ENCODE data around the gene KCTD21. TPM values are rescaled to one million over a fixed set of nuclear protein-coding genes. Genes with fewer than 3 reads are reported as not detected.

The KCTD21 gene
- total and polyA plus RNA-seq, 2 donors (not counting 1 experiment from before 2014, with no cell fraction given), result 4.3 to 8.0 TPM

GRCh38 chr11:78231962-78232501 is 43.6 kb upstream of the KCTD21 start:
- Mint-ChIP-seq H3K4me3 (no peak overlapping the region), H3K9me3 (ENCODE audit: insufficient read depth) (no peaks in the 10 kb centered on the region), H3K27ac (no peak overlapping the region), H3K27me3 (no peaks in the 10 kb centered on the region), H3K4me1 (peaks cover 24% of the 10 kb centered on the region)
- H3K4me2 ChIP-seq (replicated peaks; ENCODE audit: low read depth, low read length, poor library complexity, severe bottlenecking), result no peak overlapping the region
- ChIA-PET CTCF (interaction anchor here (1.5 to 3.2 kb wide), 2 partner anchors 8 to 332 kb away, joined by 3 to 11 read pairs; no protein-coding TSS in a partner anchor), POLR2A (no interaction called here)
- peaks cover 0 to 1% (median 0%) of the 10 kb centered on the region in 3 donors for H3K9me3 ChIP-seq (ENCODE audit: control extremely low read depth in 1 of 3, control insufficient read depth in 2 of 3, insufficient read depth in 1 of 3, low read length in 2 of 3)
- H3K79me2 ChIP-seq (ENCODE audit: control insufficient read depth, insufficient read depth, low read length), result no peaks in the 10 kb centered on the region
- H3K36me3 ChIP-seq (replicated peaks in 1 of 2; ENCODE audit: control extremely low read depth in 1 of 2, control insufficient read depth in 1 of 2, extremely low read depth in 1 of 2, insufficient read depth in 2 of 2, low read length in 1 of 2), result no peaks in the 10 kb centered on the region
- TF ChIP-seq EZH2 (IDR thresholded peaks at IDR 0.05; ENCODE audit: borderline replicate concordance, insufficient read depth, low read depth, low read length, poor library complexity, severe bottlenecking) (no peak), CTCF (IDR thresholded peaks at IDR 0.05) (no peak)
- ATAC-seq (ENCODE audit: low read depth) (no peak), DNase-seq (no peak)
- no peak overlapping the region for H3K27ac ChIP-seq (ENCODE audit: low read length in 2 of 2)
- H3K4me1 ChIP-seq (ENCODE audit: control insufficient read depth in 2 of 2, insufficient read depth in 2 of 2, low read length in 2 of 2), result peaks cover 18 to 19% of the 10 kb centered on the region in 2 donors
- H3K4me3 ChIP-seq (ENCODE audit: control extremely low read depth in 1 of 5, extremely low read depth in 1 of 5, insufficient read depth in 1 of 5, low read depth in 2 of 5, low read length in 4 of 5), result no peak overlapping the region
- no peaks in the 10 kb centered on the region for H4K20me1 ChIP-seq (ENCODE audit: control insufficient read depth, insufficient read depth, low read length, poor library complexity, severe bottlenecking)
- intact Hi-C loops (cut with micrococcal nuclease), result no loop called here
- H2AFZ ChIP-seq (ENCODE audit: insufficient read depth, low read depth, low read length, poor library complexity, severe bottlenecking), result no peak overlapping the region
- no peaks in the 10 kb centered on the region for H3K27me3 ChIP-seq (replicated peaks in 1 of 4; ENCODE audit: control extremely low read depth in 1 of 4, control insufficient read depth in 3 of 4, insufficient read depth in 4 of 4, low read length in 3 of 4)
- no peak overlapping the region for H3K9ac ChIP-seq (ENCODE audit: low read length)

DNA sequence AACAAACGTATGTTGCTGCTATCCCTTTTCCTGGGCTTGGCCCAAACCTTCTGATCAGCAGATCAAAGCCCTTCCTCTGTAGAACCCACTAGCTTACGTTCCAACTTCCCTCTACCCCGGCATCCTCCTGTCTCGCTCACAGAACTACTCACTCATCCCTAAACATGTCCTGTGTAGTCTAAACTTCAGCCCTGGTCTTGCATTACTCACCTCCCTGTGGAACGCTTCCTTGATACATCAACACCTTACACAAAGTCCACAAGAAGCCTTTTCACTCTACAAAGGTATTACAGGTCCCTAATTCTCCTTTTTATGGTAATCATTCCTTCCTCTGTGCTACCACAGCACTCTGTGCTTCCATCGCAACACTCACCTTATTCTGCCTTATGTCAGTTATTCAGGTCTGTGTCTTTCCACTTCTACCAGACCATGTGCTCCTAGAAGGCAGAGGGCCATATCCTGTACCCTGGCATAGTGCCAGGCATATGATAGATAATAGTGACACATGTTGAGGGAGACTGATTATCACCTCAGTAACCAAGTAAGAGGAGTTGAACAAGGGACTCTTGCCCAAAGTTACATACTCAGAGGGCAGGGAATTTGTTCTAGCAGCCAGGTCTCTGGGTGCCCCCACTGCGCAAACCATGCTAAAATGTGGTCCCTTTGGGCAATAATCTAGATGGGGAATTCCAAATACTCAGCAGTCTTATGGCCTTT is 41.9 kb upstream of the KCTD21 start:
- H3K9me3 Mint-ChIP-seq (ENCODE audit: insufficient read depth), result no peaks in the 10 kb centered on the region
- H3K27me3 ChIP-seq (replicated peaks in 1 of 4; ENCODE audit: control extremely low read depth in 1 of 4, control insufficient read depth in 3 of 4, insufficient read depth in 4 of 4, low read length in 3 of 4), result no peaks in the 10 kb centered on the region
- intact Hi-C loops (cut with micrococcal nuclease), result no loop called here
- no peak overlapping the region for H3K4me2 ChIP-seq (replicated peaks; ENCODE audit: low read depth, low read length, poor library complexity, severe bottlenecking)
- TF ChIP-seq EZH2 (IDR thresholded peaks at IDR 0.05; ENCODE audit: borderline replicate concordance, insufficient read depth, low read depth, low read length, poor library complexity, severe bottlenecking), result no peak
- TF ChIP-seq CTCF (IDR thresholded peaks at IDR 0.05), result no peak
- peaks cover 20 to 23% of the 10 kb centered on the region in 2 donors for H3K4me1 ChIP-seq (ENCODE audit: control insufficient read depth in 2 of 2, insufficient read depth in 2 of 2, low read length in 2 of 2)
- DNase-seq (no peak), ATAC-seq (ENCODE audit: low read depth) (no peak)
- no peaks in the 10 kb centered on the region for H3K9me3 ChIP-seq (ENCODE audit: control extremely low read depth in 1 of 3, control insufficient read depth in 2 of 3, insufficient read depth in 1 of 3, low read length in 2 of 3)
- H4K20me1 ChIP-seq (ENCODE audit: control insufficient read depth, insufficient read depth, low read length, poor library complexity, severe bottlenecking), result no peaks in the 10 kb centered on the region
- CTCF ChIA-PET, result interaction anchor here (5.8 kb wide), 1 partner anchor 334 kb away, joined by 180 read pairs; no protein-coding TSS in a partner anchor
- H2AFZ ChIP-seq (ENCODE audit: insufficient read depth, low read depth, low read length, poor library complexity, severe bottlenecking), result no peak overlapping the region
- H3K27ac Mint-ChIP-seq, result no peak overlapping the region
- H3K79me2 ChIP-seq (ENCODE audit: control insufficient read depth, insufficient read depth, low read length), result no peaks in the 10 kb centered on the region
- no peak overlapping the region for H3K27ac ChIP-seq (ENCODE audit: low read length in 2 of 2)
- peaks cover 34% of the 10 kb centered on the region for H3K4me1 Mint-ChIP-seq
- no peaks in the 10 kb centered on the region for H3K27me3 Mint-ChIP-seq
- POLR2A ChIA-PET, result no interaction called here
- no peak overlapping the region for H3K4me3 Mint-ChIP-seq
- 71% methylated on average over 6 of the region's 7 CpGs for WGBS (ENCODE audit: insufficient coverage)
- no peak overlapping the region for H3K4me3 ChIP-seq (ENCODE audit: control extremely low read depth in 1 of 5, extremely low read depth in 1 of 5, insufficient read depth in 1 of 5, low read depth in 2 of 5, low read length in 4 of 5)
- H3K36me3 ChIP-seq (replicated peaks in 1 of 2; ENCODE audit: control extremely low read depth in 1 of 2, control insufficient read depth in 1 of 2, extremely low read depth in 1 of 2, insufficient read depth in 2 of 2, low read length in 1 of 2), result peaks cover 0 to 3% of the 10 kb centered on the region in 2 experiments
- no peak overlapping the region for H3K9ac ChIP-seq (ENCODE audit: low read length)
